H1 (cell line): Measurements from ENCODE around the gene TMPRSS13. TPM values are rescaled to one million over a fixed set of nuclear protein-coding genes. Genes with fewer than 3 reads are reported as not detected.

Source experiments
- CTCF ChIA-PET: fragments of 300-600 bp; sonication (Branson Sonifier 250); formaldehyde crosslinking; loops from one replicate; lab custom pipeline; 2021; ENCODE audit not compliant: partially characterized antibody; lab: Charles Lee
- POLR2A ChIA-PET: fragments of 300-600 bp; sonication (Branson Sonifier 250); formaldehyde crosslinking; loops from one replicate; lab custom pipeline; 2021; ENCODE audit warnings: inconsistent platforms; ENCODE audit not compliant: partially characterized antibody; lab: Charles Lee
- DNase-seq, 2 experiments: peaks; one replicate each; pipeline versions ENCODE4 v3.0.0 to v3.0.0-alpha.2; 2010 to 2022; ENCODE audit warnings: low spot score in 2 of 2, low read depth in 1 of 2, mixed read lengths in 1 of 2
- FAIRE-seq: peaks from 2 replicates; lab custom pipeline; 2011; peaks lifted over from hg19 to GRCh38; lab: Jason Lieb, UNC
- H2AFZ ChIP-seq: 2 replicates; pipeline ENCODE4 v1.8.1; 2012; ENCODE audit warnings: low read length, inconsistent platforms
- H2AK5ac ChIP-seq: 2 replicates; pipeline ENCODE4 v1.6.1; 2013; ENCODE audit warnings: low read depth, low read length
- H2BK120ac ChIP-seq: replicated peaks from 2 replicates; pipeline ENCODE3; 2013; ENCODE audit warnings: low read depth, low read length, inconsistent platforms
- H2BK12ac ChIP-seq: 2 replicates; pipeline ENCODE4 v1.6.1; 2013; ENCODE audit warnings: low read depth, low read length
- H2BK15ac ChIP-seq: 2 replicates; pipeline ENCODE4 v1.6.1; 2013; ENCODE audit warnings: low read length
- H2BK20ac ChIP-seq: 2 replicates; pipeline ENCODE4 v1.6.1; 2013; ENCODE audit warnings: low read length
- H2BK5ac ChIP-seq: 2 replicates; pipeline ENCODE4 v1.6.1; 2013; ENCODE audit warnings: low read depth, low read length
- H3K14ac ChIP-seq: 2 replicates; pipeline ENCODE4 v1.6.1; 2013; ENCODE audit warnings: inconsistent platforms; ENCODE audit not compliant: insufficient read length
- H3K18ac ChIP-seq: 2 replicates; pipeline ENCODE4 v1.6.1; 2013; ENCODE audit warnings: low read length; ENCODE audit errors: extremely low read depth
- H3K23ac ChIP-seq: 2 replicates; pipeline ENCODE4 v1.6.1; 2013; ENCODE audit warnings: inconsistent platforms; ENCODE audit not compliant: insufficient read length
- H3K23me2 ChIP-seq: 2 replicates; pipeline ENCODE4 v1.6.1; 2013; ENCODE audit warnings: low read depth, low read length
- H3K27ac ChIP-seq: 2 replicates; pipeline ENCODE4 v1.6.1; 2011; ENCODE audit warnings: low read depth, low read length, inconsistent platforms
- H3K27me3 ChIP-seq, 4 experiments: replicated peaks in 1 of 4; 1 replicate in 1 of 4; 2 replicates in 3 of 4; pipeline versions ENCODE4 v1.6.1 to v1.8.1; 2011 to 2013; ENCODE audit warnings: low read length in 3 of 4, mild to moderate bottlenecking in 3 of 4, inconsistent platforms in 2 of 4, mixed read lengths in 2 of 4, moderate library complexity in 1 of 4; ENCODE audit not compliant: control insufficient read depth in 3 of 4, insufficient read depth in 3 of 4; ENCODE audit errors: extremely low read depth in 1 of 4
- H3K36me3 ChIP-seq, 4 experiments: 2 replicates each; pipeline versions ENCODE4 v1.6.1 to v1.8.1; 2011 to 2013; ENCODE audit warnings: mild to moderate bottlenecking in 4 of 4, low read length in 3 of 4, moderate library complexity in 2 of 4, control low read depth in 1 of 4, inconsistent platforms in 1 of 4; ENCODE audit not compliant: insufficient read depth in 4 of 4, control insufficient read depth in 2 of 4
- H3K4ac ChIP-seq: replicated peaks from 2 replicates; pipeline ENCODE3; 2013; ENCODE audit warnings: low read length, low read depth, mixed read lengths, inconsistent platforms; ENCODE audit not compliant: insufficient read length
- H3K4me1 ChIP-seq, 4 experiments: replicated peaks in 1 of 4; 1 replicate in 1 of 4; 2 replicates in 3 of 4; pipeline versions ENCODE4 v1.6.1 to v1.8.1; 2011 to 2013; ENCODE audit warnings: low read length in 3 of 4, inconsistent platforms in 2 of 4, mixed read lengths in 1 of 4; ENCODE audit not compliant: insufficient read depth in 4 of 4, control insufficient read depth in 3 of 4
- H3K4me2 ChIP-seq, 2 experiments: 2 replicates each; pipeline versions ENCODE4 v1.6.1 to v1.8.1; 2011 to 2013; ENCODE audit warnings: low read depth in 2 of 2, low read length in 2 of 2, control low read depth in 1 of 2, inconsistent platforms in 1 of 2, mild to moderate bottlenecking in 1 of 2; ENCODE audit not compliant: insufficient read depth in 1 of 2
- H3K4me3 ChIP-seq, 4 experiments: fragments of 200-600, 300-600 bp in 1 of 4; sonication (generic), shearing (Covaris generic), sonication (Bioruptor Twin) in 1 of 4; 2 replicates each; pipeline versions ENCODE4 v1.5.1 to v1.8.1; 2011 to 2016; ENCODE audit warnings: low read length in 4 of 4, low read depth in 3 of 4, control low read depth in 2 of 4, inconsistent platforms in 2 of 4, mild to moderate bottlenecking in 2 of 4, mixed read lengths in 1 of 4, moderate library complexity in 1 of 4; ENCODE audit not compliant: insufficient read depth in 2 of 4; ENCODE audit errors: extremely low read depth in 1 of 4
- H3K56ac ChIP-seq: replicated peaks from 2 replicates; pipeline ENCODE3; 2013; ENCODE audit warnings: low read depth, mild to moderate bottlenecking, mixed read lengths, low read length, inconsistent platforms; ENCODE audit not compliant: insufficient read length
- H3K79me1 ChIP-seq: 2 replicates; pipeline ENCODE4 v1.6.1; 2013; ENCODE audit warnings: low read depth, low read length, control low read depth
- H3K79me2 ChIP-seq, 2 experiments: 2 replicates each; pipeline versions ENCODE4 v1.6.1 to v1.8.1; 2012 to 2013; ENCODE audit warnings: low read length in 2 of 2, mild to moderate bottlenecking in 2 of 2, inconsistent platforms in 1 of 2; ENCODE audit not compliant: insufficient read depth in 2 of 2, control insufficient read depth in 1 of 2
- H3K9ac ChIP-seq, 4 experiments: replicated peaks in 1 of 4; 1 replicate in 1 of 4; 2 replicates in 3 of 4; pipeline versions ENCODE4 v1.6.1 to v1.8.1; 2011 to 2013; ENCODE audit warnings: low read depth in 3 of 4, low read length in 3 of 4, control low read depth in 2 of 4, mild to moderate bottlenecking in 2 of 4, moderate library complexity in 2 of 4, inconsistent platforms in 1 of 4; ENCODE audit errors: extremely low read depth in 1 of 4
- H3K9me3 ChIP-seq, 2 experiments: 2 replicates each; pipeline versions ENCODE4 v1.6.1 to v1.8.1; 2012 to 2013; ENCODE audit warnings: mild to moderate bottlenecking in 2 of 2, moderate library complexity in 2 of 2, control low read depth in 1 of 2, inconsistent platforms in 1 of 2, low read depth in 1 of 2, low read length in 1 of 2, mixed read lengths in 1 of 2; ENCODE audit not compliant: insufficient read depth in 2 of 2
- H4K20me1 ChIP-seq, 2 experiments: replicated peaks in 1 of 2; 2 replicates each; pipeline versions ENCODE3 to v1.8.1; 2011 to 2013; ENCODE audit warnings: inconsistent platforms in 2 of 2, low read length in 2 of 2, mild to moderate bottlenecking in 1 of 2; ENCODE audit not compliant: insufficient read depth in 2 of 2, control insufficient read depth in 1 of 2
- H4K5ac ChIP-seq: 2 replicates; pipeline ENCODE4 v1.6.1; 2013; ENCODE audit warnings: low read length, low read depth, mixed read lengths, inconsistent platforms; ENCODE audit not compliant: insufficient read length
- H4K8ac ChIP-seq: 2 replicates; pipeline ENCODE4 v1.8.0; 2013; ENCODE audit warnings: mild to moderate bottlenecking, moderate library complexity, low read length, inconsistent platforms; ENCODE audit not compliant: insufficient read depth; ENCODE audit errors: extremely low read depth
- H4K91ac ChIP-seq: replicated peaks from 2 replicates; pipeline ENCODE3; 2013; ENCODE audit warnings: low read length, mixed read lengths, inconsistent platforms; ENCODE audit not compliant: insufficient read length
- BCL11A ChIP-seq, 2 experiments: IDR thresholded peaks; one replicate each; pipeline ENCODE4 v1.6.1; 2011; ENCODE audit warnings: low read depth in 2 of 2, low read length in 2 of 2, mild to moderate bottlenecking in 2 of 2
- BRCA1 ChIP-seq: IDR thresholded peaks from 2 replicates; pipeline ENCODE4 v1.6.1; 2012; ENCODE audit warnings: low read depth, low read length, improper control_type of control experiment
- CBX8 ChIP-seq: fragments of 300-800, 300-1000 bp; sonication (generic); IDR thresholded peaks from 2 replicates; pipeline ENCODE4 v1.7.1; 2016; ENCODE audit warnings: low read depth, low read length, borderline replicate concordance
- CEBPB ChIP-seq: IDR thresholded peaks from 2 replicates; pipeline ENCODE4 v1.6.1; 2012; ENCODE audit warnings: low read depth, low read length
- JUND ChIP-seq: IDR thresholded peaks from 2 replicates; pipeline ENCODE4 v1.6.1; 2011; ENCODE audit warnings: mild to moderate bottlenecking, improper control_type of control experiment, low read length
- KDM4A ChIP-seq: IDR thresholded peaks from one replicate; pipeline ENCODE4 v1.7.1; 2012; ENCODE audit warnings: low read depth, mild to moderate bottlenecking, moderate library complexity, low read length, inconsistent platforms; ENCODE audit not compliant: severe bottlenecking
- MAFK ChIP-seq: IDR thresholded peaks from 2 replicates; pipeline ENCODE4 v1.6.1; 2012; ENCODE audit warnings: low read depth, mild to moderate bottlenecking, improper control_type of control experiment, low read length
- POLR2A ChIP-seq, 2 experiments: IDR thresholded peaks; 1 replicate in 1 of 2; 2 replicates in 1 of 2; pipeline ENCODE4 v1.6.1; 2011; ENCODE audit warnings: low read depth in 2 of 2, low read length in 2 of 2, mild to moderate bottlenecking in 2 of 2; ENCODE audit errors: control extremely low read depth in 1 of 2
- POU5F1 ChIP-seq: IDR thresholded peaks from 2 replicates; pipeline ENCODE4 v1.6.1; 2011; ENCODE audit warnings: low read depth, mild to moderate bottlenecking, low read length, moderate library complexity
- RAD21 ChIP-seq, 2 experiments: IDR thresholded peaks in 1 of 2; conservative IDR thresholded peaks in 1 of 2; 2 replicates each; pipeline ENCODE4 v1.6.1; 2011; ENCODE audit warnings: low read depth in 2 of 2, low read length in 2 of 2, improper control_type of control experiment in 1 of 2, inconsistent platforms in 1 of 2, mild to moderate bottlenecking in 1 of 2, moderate library complexity in 1 of 2
- RNF2 ChIP-seq: fragments of 200-900, 300-1000 bp; sonication (generic); IDR thresholded peaks from 2 replicates; pipeline ENCODE4 v1.7.1; 2016; ENCODE audit warnings: borderline replicate concordance, low read depth, mild to moderate bottlenecking, antibody characterized with exemption, low read length; ENCODE audit not compliant: poor library complexity, severe bottlenecking; ENCODE audit errors: missing control alignments
- SP2 ChIP-seq: IDR thresholded peaks from 2 replicates; pipeline ENCODE4 v1.6.1; 2012; ENCODE audit warnings: mild to moderate bottlenecking, low read length, inconsistent platforms
- TAF1 ChIP-seq: IDR thresholded peaks from 2 replicates; pipeline ENCODE4 v1.6.1; 2011; ENCODE audit warnings: mild to moderate bottlenecking, low read depth, low read length
- TAF7 ChIP-seq: optimal IDR thresholded peaks from 2 replicates; pipeline ENCODE3; 2011; ENCODE audit warnings: low read depth, mild to moderate bottlenecking, inconsistent platforms, low read length, moderate library complexity, borderline replicate concordance
- WGBS, 2 experiments: shearing (Covaris generic) in 1 of 2; methylation state at CpG; one replicate each; pipeline versions ENCODE4 v1.1.6 to v1.1.7; 2013 to 2015; ENCODE audit warnings: low lambda C conversion rate in 2 of 2, mixed read lengths in 2 of 2, inconsistent platforms in 1 of 2, low coverage in 1 of 2, missing lambda C conversion rate in 1 of 2; ENCODE audit not compliant: insufficient replicate concordance in 2 of 2, insufficient coverage in 1 of 2, insufficient read length in 1 of 2; ENCODE audit errors: extremely low coverage in 1 of 2, missing lambda C conversion rate in 1 of 2; 5-methylcytosine and 5-hydroxymethylcytosine counted together
- polyA plus RNA-seq, 7 experiments: library from polyadenylated mRNA; depleted of rRNA in 3 of 7; stranded (reverse) in 5 of 7; unstranded in 2 of 7; fragments of >200 nt in 5 of 7; fragments of 200-250 nt in 2 of 7; gene quantifications; 1 replicate in 5 of 7; 2 replicates in 1 of 7; 4 replicates in 1 of 7; pipeline versions ENCODE4 v1.2.1 to v1.2.3, GENCODE V29; 2011 to 2013; ENCODE audit warnings: missing spikeins in 2 of 7, mixed read lengths in 2 of 7
- total RNA-seq: library from RNA; stranded (reverse); fragmentation: NEBNext Ultra II Directional; extraction: Animal tissue kit (Norgen Biotek cat#: 25700); gene quantifications from 2 replicates; pipeline ENCODE4 v1.2.1, GENCODE V29; 2021

TMPRSS13 gene
- total and polyA plus RNA-seq, 2 of the 8 experiments (the other 6 are each of a cell fraction or from before 2014, with no cell fraction given) = 0.61 to 0.79 TPM

DNA sequence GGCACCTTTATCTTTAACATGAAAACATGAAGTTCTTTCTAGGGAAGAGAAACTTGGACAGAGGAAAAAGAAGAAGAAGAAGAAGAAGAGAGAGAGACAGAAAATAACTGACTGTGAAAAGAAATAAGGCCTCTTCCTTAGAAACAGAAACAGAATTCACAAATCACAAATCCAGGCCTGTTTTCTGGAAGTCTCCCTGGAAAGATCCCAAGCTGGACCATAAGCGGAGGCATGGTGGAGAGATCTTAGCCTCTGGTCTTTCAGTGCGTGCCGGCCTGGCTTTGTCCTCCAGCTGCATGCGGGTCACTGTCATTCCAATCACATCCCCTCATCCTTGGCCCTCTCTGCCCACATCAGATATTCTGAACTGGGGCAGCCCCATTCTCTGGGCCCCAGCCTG lies 59.6 kb downstream of the TMPRSS13 start:
- 54% methylated on average over 4 of the region's 4 CpGs; no CpG with 5 or more reads in 1 of the 2 experiments for WGBS, 2 experiments
- H2BK12ac ChIP-seq = 0 out of 2 replicates have a peak overlapping the region, but pooled peaks have one; percentile 40
- H3K4me2 ChIP-seq = 0 out of 4 replicates have a peak overlapping the region, but pooled peaks of 1 of the 2 experiments have one; percentile 9
- H4K8ac ChIP-seq = no peak overlapping the region
- H3K9me3 ChIP-seq = no peaks in the 10 kb centered on the region
- H4K91ac ChIP-seq = no peak overlapping the region
- H2AK5ac ChIP-seq = no peak overlapping the region
- H3K36me3 ChIP-seq = no peaks in the 10 kb centered on the region
- DNase-seq (no peak), FAIRE-seq (no peak)
- peaks cover 4% of the 10 kb centered on the region; the same call in 1 of the 2 replicates for H3K23me2 ChIP-seq
- no peak for TF ChIP-seq SP2
- no peak for TF ChIP-seq TAF7
- TF ChIP-seq RAD21 (IDR thresholded peaks at IDR 0.05 in 1 of 2, conservative IDR thresholded peaks at IDR 0.05 in 1 of 2; ENCODE audit: low read depth in 2 of 2, low read length in 2 of 2) = no peak
- no peak for TF ChIP-seq BCL11A (IDR thresholded peaks at IDR 0.05; ENCODE audit: low read depth in 2 of 2, low read length in 2 of 2)
- no peak for TF ChIP-seq RNF2
- no peak for TF ChIP-seq BRCA1
- TF ChIP-seq CEBPB = no peak
- no peak for TF ChIP-seq KDM4A
- no peak for TF ChIP-seq JUND
- TF ChIP-seq MAFK = no peak
- no peak for TF ChIP-seq POU5F1
- TF ChIP-seq POLR2A (IDR thresholded peaks at IDR 0.05; ENCODE audit: control extremely low read depth in 1 of 2, low read depth in 2 of 2, low read length in 2 of 2) = no peak
- no peak for TF ChIP-seq TAF1
- no peak for TF ChIP-seq CBX8
- peaks cover 0 to 48% of the 10 kb centered on the region in 2 experiments; a peak in 2 of 4 replicates for H3K79me2 ChIP-seq
- H3K18ac ChIP-seq = no peak overlapping the region
- H2BK5ac ChIP-seq = 0 out of 2 replicates have a peak overlapping the region, but pooled peaks have one; percentile 7
- POLR2A ChIA-PET = interaction anchor here (1.3 kb wide), 1 partner anchor 51 kb away, joined by 3 read pairs; no protein-coding TSS in a partner anchor
- H2BK20ac ChIP-seq = peak overlapping the region; percentile 75; the same call in 1 of the 2 replicates
- CTCF ChIA-PET = interaction anchor here (1.1 to 1.6 kb wide), 3 partner anchors 9 to 50 kb away, joined by 3 to 4 read pairs (median 3); no protein-coding TSS in a partner anchor
- H4K20me1 ChIP-seq = peaks cover 8 to 13% of the 10 kb centered on the region in 2 experiments
- no peaks in the 10 kb centered on the region for H3K27me3 ChIP-seq
- no peak overlapping the region for H2AFZ ChIP-seq
- H3K4ac ChIP-seq = peak overlapping the region; percentile 36
- H3K79me1 ChIP-seq = peaks cover 11% of the 10 kb centered on the region
- H3K23ac ChIP-seq = no peak overlapping the region
- H4K5ac ChIP-seq = no peak overlapping the region
- no peak overlapping the region for H3K14ac ChIP-seq
- no peak overlapping the region for H3K56ac ChIP-seq
- no peak overlapping the region for H3K9ac ChIP-seq
- H3K4me3 ChIP-seq = no peak overlapping the region
- H2BK15ac ChIP-seq = 0 out of 2 replicates have a peak overlapping the region, but pooled peaks have one; percentile 73
- peaks cover 3 to 27% (median 21%) of the 10 kb centered on the region in 4 experiments for H3K4me1 ChIP-seq
- H3K27ac ChIP-seq = no peak overlapping the region
- no peak overlapping the region for H2BK120ac ChIP-seq
